Endothelial cell (in vitro differentiated cells): ENCODE results near the gene BSCL2. TPM values are rescaled to one million over a fixed set of nuclear protein-coding genes. Genes with fewer than 3 reads are reported as not detected.

ENCODE experiments used
- DNase-seq: peaks from one replicate; pipeline ENCODE4 v3.0.0; 2021; ENCODE audit warnings: low spot score
- H3K27ac Mint-ChIP-seq: one replicate; pipeline ENCODE4 v1.8.0; 2021; ENCODE audit warnings: mixed read lengths, inconsistent platforms; ENCODE audit not compliant: unreplicated experiment
- H3K27me3 Mint-ChIP-seq: one replicate; pipeline ENCODE4 v1.8.0; 2021; ENCODE audit warnings: mild to moderate bottlenecking, moderate library complexity, mixed read lengths, inconsistent platforms; ENCODE audit not compliant: unreplicated experiment
- H3K36me3 Mint-ChIP-seq: one replicate; pipeline ENCODE4 v1.8.0; 2021; ENCODE audit warnings: mild to moderate bottlenecking, low read depth, mixed read lengths, inconsistent platforms; ENCODE audit not compliant: unreplicated experiment
- H3K4me1 Mint-ChIP-seq: one replicate; pipeline ENCODE4 v1.8.0; 2021; ENCODE audit warnings: mild to moderate bottlenecking, mixed read lengths, inconsistent platforms; ENCODE audit not compliant: unreplicated experiment
- H3K4me3 Mint-ChIP-seq: one replicate; pipeline ENCODE4 v1.8.0; 2021; ENCODE audit warnings: mild to moderate bottlenecking, mixed read lengths, inconsistent platforms; ENCODE audit not compliant: unreplicated experiment
- H3K9me3 Mint-ChIP-seq: one replicate; pipeline ENCODE4 v1.8.0; 2021; ENCODE audit warnings: mixed read lengths, inconsistent platforms; ENCODE audit not compliant: unreplicated experiment
- total RNA-seq: library from RNA; stranded (reverse); fragmentation: NEBNext Ultra II Directional; extraction: Animal tissue kit (Norgen Biotek cat#: 25700); gene quantifications from one replicate; pipeline ENCODE4 v1.2.1, GENCODE V29; 2021; ENCODE audit not compliant: unreplicated experiment
- TF ChIP-seq, protein P1 (sequence below): fragments of 200-600 bp; sonication (generic); IDR thresholded peaks from one replicate; pipeline ENCODE4 v1.5.0; 2021; ENCODE audit warnings: antibody characterized with exemption; ENCODE audit not compliant: unreplicated experiment

The BSCL2 gene
- total RNA-seq, 1 donor from 2014 or later: 53.6 TPM

DNA sequence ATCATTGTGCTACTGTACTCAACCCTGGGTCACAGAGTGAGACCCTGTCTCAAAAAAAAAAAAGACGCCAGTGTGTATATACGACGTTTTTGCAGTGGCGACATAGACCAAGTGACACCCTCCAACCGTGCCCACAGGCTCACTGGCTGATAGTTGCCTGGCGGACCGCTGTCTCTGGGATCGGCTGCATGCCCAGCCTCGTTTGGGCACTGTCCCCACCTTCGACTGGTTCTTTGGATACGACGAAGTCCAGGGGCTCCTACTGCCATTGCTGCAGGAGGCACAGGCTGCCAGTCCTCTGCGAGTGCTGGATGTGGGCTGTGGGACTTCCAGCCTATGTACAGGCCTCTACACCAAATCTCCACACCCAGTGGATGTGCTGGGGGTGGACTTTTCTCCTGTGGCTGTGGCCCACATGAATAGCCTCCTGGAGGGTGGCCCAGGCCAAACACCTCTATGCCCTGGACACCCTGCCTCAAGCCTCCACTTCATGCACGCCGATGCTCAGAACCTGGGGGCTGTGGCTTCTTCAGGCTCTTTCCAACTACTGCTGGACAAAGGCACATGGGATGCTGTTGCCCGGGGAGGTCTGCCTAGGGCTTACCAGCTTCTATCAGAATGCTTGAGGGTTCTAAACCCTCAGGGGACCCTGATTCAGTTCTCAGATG lies 40.8 kb downstream of the BSCL2 start:
- peaks cover 27% of the 10 kb centered on the region for H3K4me1 Mint-ChIP-seq
- H3K4me3 Mint-ChIP-seq: peak overlapping the region; percentile 79
- peaks cover 8% of the 10 kb centered on the region for H3K27me3 Mint-ChIP-seq
- peaks cover 7% of the 10 kb centered on the region for H3K36me3 Mint-ChIP-seq
- H3K27ac Mint-ChIP-seq: no peak overlapping the region
- no peak for DNase-seq
- TF ChIP-seq, protein P1, sequence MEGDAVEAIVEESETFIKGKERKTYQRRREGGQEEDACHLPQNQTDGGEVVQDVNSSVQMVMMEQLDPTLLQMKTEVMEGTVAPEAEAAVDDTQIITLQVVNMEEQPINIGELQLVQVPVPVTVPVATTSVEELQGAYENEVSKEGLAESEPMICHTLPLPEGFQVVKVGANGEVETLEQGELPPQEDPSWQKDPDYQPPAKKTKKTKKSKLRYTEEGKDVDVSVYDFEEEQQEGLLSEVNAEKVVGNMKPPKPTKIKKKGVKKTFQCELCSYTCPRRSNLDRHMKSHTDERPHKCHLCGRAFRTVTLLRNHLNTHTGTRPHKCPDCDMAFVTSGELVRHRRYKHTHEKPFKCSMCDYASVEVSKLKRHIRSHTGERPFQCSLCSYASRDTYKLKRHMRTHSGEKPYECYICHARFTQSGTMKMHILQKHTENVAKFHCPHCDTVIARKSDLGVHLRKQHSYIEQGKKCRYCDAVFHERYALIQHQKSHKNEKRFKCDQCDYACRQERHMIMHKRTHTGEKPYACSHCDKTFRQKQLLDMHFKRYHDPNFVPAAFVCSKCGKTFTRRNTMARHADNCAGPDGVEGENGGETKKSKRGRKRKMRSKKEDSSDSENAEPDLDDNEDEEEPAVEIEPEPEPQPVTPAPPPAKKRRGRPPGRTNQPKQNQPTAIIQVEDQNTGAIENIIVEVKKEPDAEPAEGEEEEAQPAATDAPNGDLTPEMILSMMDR: no peak
- H3K9me3 Mint-ChIP-seq: no peaks in the 10 kb centered on the region

- TF ChIP-seq, protein P1: no peak
- Mint-ChIP-seq H3K4me3 (peak overlapping the region; percentile 97), H3K27ac (peak overlapping the region; percentile 90), H3K36me3 (peaks cover 4% of the 10 kb centered on the region), H3K9me3 (no peaks in the 10 kb centered on the region), H3K27me3 (peaks cover 3% of the 10 kb centered on the region), H3K4me1 (peaks cover 21% of the 10 kb centered on the region)
- peak; percentile 52 for DNase-seq
Measured at GRCh38 chr11:62665599-62666258, 41.5 kb downstream of the BSCL2 start.

DNA sequence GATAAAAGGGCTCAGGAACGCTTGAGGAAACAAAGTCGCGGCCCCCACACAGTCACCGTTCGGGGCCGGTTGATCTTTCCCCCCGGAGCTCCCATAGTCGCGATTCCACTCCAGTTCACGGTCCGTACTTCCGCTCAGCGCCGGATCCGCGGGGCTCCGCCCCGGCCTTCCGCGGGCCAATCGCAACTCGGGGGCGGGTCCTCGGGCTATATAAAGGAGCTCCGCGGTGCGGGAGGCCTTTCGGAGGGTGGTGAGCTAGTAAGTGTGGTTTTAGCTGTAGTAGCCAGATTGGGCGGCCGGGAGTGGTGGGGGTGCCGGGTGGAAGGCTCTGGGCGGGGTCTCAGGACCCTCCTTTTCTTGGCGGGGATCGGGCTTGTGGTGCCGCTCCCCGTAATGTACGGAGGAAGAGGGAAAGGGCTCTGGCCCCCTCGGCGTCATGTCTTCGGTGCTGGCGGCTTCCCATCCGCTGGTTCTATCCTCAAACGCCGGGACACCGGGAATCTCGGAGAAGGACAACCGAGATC lies 42.1 kb downstream of the BSCL2 start, which contains the start of the genes C11orf98 and CSKMT:
Gene C11orf98 (minus strand): TSS at position 136 of the 524 bp plus-strand sequence. CDS start 41 bp downstream, at position 95.
Gene CSKMT (plus strand): TSS at position 238 of the 524 bp plus-strand sequence. CDS start 568 bp downstream, outside the sequence.
- H3K36me3 Mint-ChIP-seq: peaks cover 4% of the 10 kb centered on the region
- no peaks in the 10 kb centered on the region for H3K9me3 Mint-ChIP-seq
- H3K4me1 Mint-ChIP-seq: peaks cover 20% of the 10 kb centered on the region
- H3K27me3 Mint-ChIP-seq: peaks cover 3% of the 10 kb centered on the region
- peak within 1 kb of the TSS; percentile 97 for H3K4me3 Mint-ChIP-seq
- peak within 1 kb of the TSS; percentile 90 for H3K27ac Mint-ChIP-seq
- TF ChIP-seq, protein P1: no peak
- DNase-seq: peak; percentile 96

DNA sequence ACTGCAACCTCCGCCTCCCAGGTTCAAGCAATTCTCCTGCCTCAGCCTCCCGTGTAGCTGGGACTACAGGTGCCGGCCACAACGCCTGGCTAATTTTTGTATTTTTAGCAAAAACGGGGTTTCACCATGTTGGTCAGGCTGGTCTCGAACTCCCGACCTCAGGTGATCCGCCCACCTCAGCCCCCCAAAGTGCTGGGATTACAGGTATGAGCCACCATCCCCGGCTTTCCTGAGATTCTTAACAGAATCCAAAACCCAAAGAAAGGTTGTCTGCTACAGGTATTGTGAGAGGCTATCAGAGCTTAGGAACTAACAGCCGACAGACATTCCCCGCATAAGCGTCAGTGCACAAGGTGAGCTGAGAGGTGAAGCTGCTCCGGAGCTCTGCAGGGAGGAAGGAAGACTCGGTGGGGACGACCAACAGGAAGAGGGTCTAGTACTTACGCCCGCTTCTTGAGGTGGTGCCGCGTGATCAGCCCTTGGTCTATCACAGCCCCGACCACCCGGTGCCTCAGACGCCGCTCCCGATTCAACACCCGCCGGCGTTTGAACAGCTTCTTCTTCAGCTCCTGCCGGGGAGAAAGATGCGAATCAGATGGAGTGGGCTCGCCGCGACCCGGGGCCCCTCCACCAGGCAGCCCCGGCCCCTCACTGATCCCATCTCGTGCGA lies 42.7 kb downstream of the BSCL2 start:
- Mint-ChIP-seq H3K4me3 (peak overlapping the region; percentile 97), H3K27me3 (peaks cover 3% of the 10 kb centered on the region), H3K9me3 (no peaks in the 10 kb centered on the region), H3K36me3 (peaks cover 4% of the 10 kb centered on the region), H3K27ac (peak overlapping the region; percentile 90), H3K4me1 (peaks cover 19% of the 10 kb centered on the region)
- TF ChIP-seq, protein P1: no peak
- no peak for DNase-seq
